H9 (cell line): ENCODE data around the gene FICD. TPM values are rescaled to one million over a fixed set of nuclear protein-coding genes. Genes with fewer than 3 reads are reported as not detected.

Experiments used
- DNase-seq: peaks from one replicate; pipeline ENCODE4 v3.0.0-alpha.2; 2017
- H2AFZ ChIP-seq: one replicate; pipeline ENCODE4 v1.6.1; 2013; ENCODE audit warnings: mild to moderate bottlenecking, low read length, control low read depth, moderate library complexity
- H2AK5ac ChIP-seq: 2 replicates; pipeline ENCODE4 v1.6.1; 2013; ENCODE audit warnings: low read length, control low read depth, mixed read lengths; ENCODE audit not compliant: insufficient read length
- H2BK120ac ChIP-seq: one replicate; pipeline ENCODE4 v1.6.1; 2013; ENCODE audit warnings: low read depth, mild to moderate bottlenecking, low read length, control low read depth, inconsistent platforms; ENCODE audit not compliant: poor library complexity, severe bottlenecking
- H2BK12ac ChIP-seq: 2 replicates; pipeline ENCODE4 v1.6.1; 2013; ENCODE audit warnings: low read length, control low read depth, mixed read lengths, low read depth; ENCODE audit not compliant: insufficient read length
- H2BK15ac ChIP-seq: 2 replicates; pipeline ENCODE4 v1.6.1; 2013; ENCODE audit warnings: low read depth, low read length, control low read depth
- H2BK20ac ChIP-seq: one replicate; pipeline ENCODE4 v1.6.1; 2013; ENCODE audit warnings: low read depth, mild to moderate bottlenecking, low read length, control low read depth, inconsistent platforms; ENCODE audit not compliant: poor library complexity, severe bottlenecking
- H2BK5ac ChIP-seq: 2 replicates; pipeline ENCODE4 v1.6.1; 2013; ENCODE audit warnings: low read length, control low read depth, mixed read lengths; ENCODE audit not compliant: insufficient read length
- H3K14ac ChIP-seq: 2 replicates; pipeline ENCODE4 v1.6.1; 2013; ENCODE audit warnings: low read length, control low read depth; ENCODE audit not compliant: insufficient read depth
- H3K18ac ChIP-seq: 2 replicates; pipeline ENCODE4 v1.6.1; 2013; ENCODE audit warnings: low read depth, mild to moderate bottlenecking, mixed read lengths, low read length, control low read depth; ENCODE audit not compliant: insufficient read length
- H3K23ac ChIP-seq: 2 replicates; pipeline ENCODE4 v1.6.1; 2013; ENCODE audit warnings: low read length, control low read depth, mixed read lengths, low read depth; ENCODE audit not compliant: insufficient read length
- H3K23me2 ChIP-seq: 2 replicates; pipeline ENCODE4 v1.6.1; 2013; ENCODE audit warnings: low read depth, mild to moderate bottlenecking, mixed read lengths, low read length, control low read depth; ENCODE audit not compliant: insufficient read length, poor library complexity, severe bottlenecking
- H3K27ac ChIP-seq: 2 replicates; pipeline ENCODE4 v1.5.1; 2013; ENCODE audit warnings: low read length, control low read depth, mixed read lengths, low read depth; ENCODE audit not compliant: insufficient read length
- H3K27me3 ChIP-seq: 2 replicates; pipeline ENCODE4 v1.6.1; 2013; ENCODE audit warnings: low read length, control low read depth, inconsistent platforms; ENCODE audit not compliant: insufficient read depth
- H3K4ac ChIP-seq: 2 replicates; pipeline ENCODE4 v1.6.1; 2013; ENCODE audit warnings: low read depth, mild to moderate bottlenecking, control low read depth, inconsistent platforms, low read length, moderate library complexity
- H3K4me1 ChIP-seq: 2 replicates; pipeline ENCODE4 v1.6.1; 2013; ENCODE audit warnings: low read length, control low read depth, inconsistent platforms; ENCODE audit not compliant: insufficient read depth
- H3K4me2 ChIP-seq: 2 replicates; pipeline ENCODE4 v1.6.1; 2013; ENCODE audit warnings: low read length, control low read depth, mixed read lengths; ENCODE audit not compliant: insufficient read length, insufficient read depth
- H3K56ac ChIP-seq: 2 replicates; pipeline ENCODE4 v1.6.1; 2013; ENCODE audit warnings: low read depth, mild to moderate bottlenecking, mixed read lengths, low read length, control low read depth; ENCODE audit not compliant: insufficient read length
- H3K79me1 ChIP-seq: 2 replicates; pipeline ENCODE4 v1.6.1; 2013; ENCODE audit warnings: low read depth, mild to moderate bottlenecking, moderate library complexity, low read length, control low read depth, inconsistent platforms; ENCODE audit not compliant: insufficient read depth, poor library complexity, severe bottlenecking
- H3K79me2 ChIP-seq: 2 replicates; pipeline ENCODE4 v1.6.1; 2013; ENCODE audit warnings: low read length, control low read depth, inconsistent platforms; ENCODE audit not compliant: insufficient read depth
- H3K9ac ChIP-seq: 2 replicates; pipeline ENCODE4 v1.6.1; 2013; ENCODE audit warnings: low read length, control low read depth, mixed read lengths; ENCODE audit not compliant: insufficient read length; ENCODE audit errors: extremely low read depth
- H3K9me3 ChIP-seq: one replicate; pipeline ENCODE4 v1.6.1; 2013; ENCODE audit warnings: low read depth, low read length, inconsistent platforms; ENCODE audit not compliant: control insufficient read depth
- H3T11ph ChIP-seq: one replicate; pipeline ENCODE4 v1.6.1; 2013; ENCODE audit warnings: mild to moderate bottlenecking, low read length, control low read depth, inconsistent platforms
- H4K20me1 ChIP-seq: one replicate; pipeline ENCODE4 v1.6.1; 2013; ENCODE audit not compliant: control insufficient read depth, insufficient read length, insufficient read depth
- H4K5ac ChIP-seq: 2 replicates; pipeline ENCODE4 v1.6.1; 2013; ENCODE audit warnings: low read depth, mild to moderate bottlenecking, mixed read lengths, low read length, control low read depth; ENCODE audit not compliant: insufficient read length
- H4K8ac ChIP-seq: replicated peaks from 2 replicates; pipeline ENCODE4 v1.6.1; 2013; ENCODE audit warnings: low read length, control low read depth, mixed read lengths, low read depth; ENCODE audit not compliant: insufficient read length
- H4K91ac ChIP-seq: 2 replicates; pipeline ENCODE4 v1.6.1; 2013; ENCODE audit warnings: low read depth, mild to moderate bottlenecking, moderate library complexity, mixed read lengths, low read length, control low read depth; ENCODE audit not compliant: insufficient read length
- H3K27ac Mint-ChIP-seq, 3 experiments: 2 replicates in 2 of 3; 3 replicates in 1 of 3; pipeline ENCODE4 v1.8.0; 2020 to 2021; ENCODE audit warnings: mixed read lengths in 3 of 3, mild to moderate bottlenecking in 1 of 3, moderate library complexity in 1 of 3
- H3K27me3 Mint-ChIP-seq: 2 replicates; pipeline ENCODE4 v1.8.0; 2021; ENCODE audit warnings: low read depth, mild to moderate bottlenecking, moderate library complexity, mixed read lengths
- H3K36me3 Mint-ChIP-seq, 3 experiments: 2 replicates in 2 of 3; 3 replicates in 1 of 3; pipeline ENCODE4 v1.8.0; 2020 to 2021; ENCODE audit warnings: low read depth in 3 of 3, mixed read lengths in 3 of 3; ENCODE audit not compliant: insufficient read depth in 1 of 3
- H3K4me1 Mint-ChIP-seq, 2 experiments: 2 replicates each; pipeline ENCODE4 v1.8.0; 2020; ENCODE audit warnings: mixed read lengths in 2 of 2
- H3K4me3 Mint-ChIP-seq, 2 experiments: 2 replicates in 1 of 2; 3 replicates in 1 of 2; pipeline ENCODE4 v1.8.0; 2020 to 2021; ENCODE audit warnings: mild to moderate bottlenecking in 2 of 2, mixed read lengths in 2 of 2, moderate library complexity in 1 of 2
- H3K9me3 Mint-ChIP-seq, 2 experiments: 2 replicates in 1 of 2; 3 replicates in 1 of 2; pipeline ENCODE4 v1.8.0; 2020; ENCODE audit warnings: mild to moderate bottlenecking in 2 of 2, mixed read lengths in 2 of 2, moderate library complexity in 1 of 2
- CTCF ChIP-seq: fragments of 200-600 bp; sonication (generic); conservative IDR thresholded peaks from 3 replicates; pipeline ENCODE4 v1.8.0; 2021; ENCODE audit warnings: antibody characterized with exemption, mild to moderate bottlenecking
- WGBS: extraction: QIAGEN DNeasy Blood & Tissue Kit; methylation state at CpG from one replicate; pipeline ENCODE4 v1.1.7; 2013; ENCODE audit warnings: missing lambda C conversion rate, low lambda C conversion rate, mixed read lengths; ENCODE audit not compliant: insufficient read length; ENCODE audit errors: extremely low coverage; 5-methylcytosine and 5-hydroxymethylcytosine counted together
- total RNA-seq: library from RNA; stranded (reverse); gene quantifications from 2 replicates; pipeline ENCODE4 v1.2.1, GENCODE V29; 2021

The FICD gene
- total RNA-seq, 1 experiment from 2014 or later: 5.1 TPM

GRCh38 chr12:108468196-108468968, 46.7 kb upstream of the FICD start:
- Histone ChIP-seq H2AFZ (no peak overlapping the region), H3K4me1 (no peaks in the 10 kb centered on the region), H3K79me2 (no peaks in the 10 kb centered on the region), H3K56ac (no peak overlapping the region), H3T11ph (no peak overlapping the region), H3K27me3 (no peaks in the 10 kb centered on the region), H2BK120ac (no peak overlapping the region), H4K20me1 (no peaks in the 10 kb centered on the region), H3K14ac (no peak overlapping the region), H3K18ac (no peak overlapping the region), H3K79me1 (no peaks in the 10 kb centered on the region), H2BK20ac (no peak overlapping the region), H2AK5ac (no peak overlapping the region), H3K4ac (no peak overlapping the region), H2BK15ac (no peak overlapping the region), H4K91ac (no peak overlapping the region), H3K23me2 (no peaks in the 10 kb centered on the region), H3K9ac (no peak overlapping the region), H4K5ac (no peak overlapping the region), H3K27ac (no peak overlapping the region), H3K4me2 (no peak overlapping the region), H3K9me3 (no peaks in the 10 kb centered on the region), H4K8ac (no peak overlapping the region), H2BK5ac (no peak overlapping the region), H2BK12ac (no peak overlapping the region), H3K23ac (no peak overlapping the region)
- Mint-ChIP-seq H3K4me1 (peaks cover 0 to 12% of the 10 kb centered on the region in 2 experiments; a peak in 2 of 4 replicates), H3K27me3 (peaks cover 14% of the 10 kb centered on the region; the same call in 1 of the 2 replicates), H3K36me3 (no peaks in the 10 kb centered on the region), H3K9me3 (no peaks in the 10 kb centered on the region), H3K4me3 (no peak overlapping the region), H3K27ac (no peak overlapping the region)
- DNase-seq: no peak
- no peak for TF ChIP-seq CTCF
- WGBS: no CpG with 5 or more reads among the region's 6 CpGs
